ENCODE measurements around the gene PSMD2. TPM values are rescaled to one million over a fixed set of nuclear protein-coding genes. Genes with fewer than 3 reads are reported as not detected.

Gene PSMD2
- total RNA-seq, 4 donors from 2014 or later: 136 to 320 (median 244) TPM

- Histone ChIP-seq H3K9me3 (no peaks in the 10 kb centered on the region), H3K27ac (peak overlapping the region in 1 of 3 donors; percentile 95), H3K4me1 (peaks cover 29 to 44% of the 10 kb centered on the region in 2 donors), H3K4me3 (replicated peaks in 1 of 3) (no peak overlapping the region), H3K27me3 (no peaks in the 10 kb centered on the region), H3K36me3 (peaks cover 74 to 77% of the 10 kb centered on the region in 2 donors)
- intact Hi-C loops (cut with DNase I): no loop called here
- no peak for DNase-seq
- TF ChIP-seq POLR2A (IDR thresholded peaks at IDR 0.05) (no peak), CTCF (IDR thresholded peaks at IDR 0.05) (no peak)
- 88 to 92% methylated on average over 19 to 20 of the region's 20 CpGs for WGBS, 2 donors
Observed at GRCh38 chr3:184322731-184323487, 23.9 kb downstream of the PSMD2 start.

- no peak overlapping the region for H3K27ac ChIP-seq
- intact Hi-C loops (cut with DNase I): no loop called here
- TF ChIP-seq POLR2A (IDR thresholded peaks at IDR 0.05) (no peak), CTCF (IDR thresholded peaks at IDR 0.05) (no peak)
- H3K4me1 ChIP-seq: peaks cover 21 to 36% of the 10 kb centered on the region in 2 donors
- H3K27me3 ChIP-seq: no peaks in the 10 kb centered on the region
- no peak for DNase-seq
- peaks cover 82 to 85% of the 10 kb centered on the region in 2 donors for H3K36me3 ChIP-seq
- no peaks in the 10 kb centered on the region for H3K9me3 ChIP-seq
- H3K4me3 ChIP-seq (replicated peaks in 1 of 3): no peak overlapping the region
- 92 to 96% methylated on average over 8 of the region's 8 CpGs for WGBS, 2 donors
Observed at GRCh38 chr3:184323696-184324095, 24.7 kb downstream of the PSMD2 start.

GRCh38 chr3:184325269-184325668, 26.2 kb downstream of the PSMD2 start:
- Histone ChIP-seq H3K4me1 (peaks cover 8 to 21% of the 10 kb centered on the region in 2 donors), H3K36me3 (peaks cover 98 to 100% of the 10 kb centered on the region in 2 donors), H3K27me3 (no peaks in the 10 kb centered on the region), H3K4me3 (replicated peaks in 1 of 3) (no peak overlapping the region), H3K27ac (no peak overlapping the region), H3K9me3 (no peaks in the 10 kb centered on the region)
- WGBS, 2 donors: 93 to 94% methylated on average over 13 of the region's 13 CpGs
- TF ChIP-seq POLR2A (IDR thresholded peaks at IDR 0.05) (no peak), CTCF (IDR thresholded peaks at IDR 0.05) (no peak)
- no peak for DNase-seq
- intact Hi-C loops (cut with DNase I): no loop called here

- H3K4me1 ChIP-seq: peaks cover 2 to 16% of the 10 kb centered on the region in 2 donors
- no peak for DNase-seq
- H3K27ac ChIP-seq: no peak overlapping the region
- H3K27me3 ChIP-seq: no peaks in the 10 kb centered on the region
- intact Hi-C loops (cut with DNase I): no loop called here
- peaks cover 100% of the 10 kb centered on the region in 2 donors for H3K36me3 ChIP-seq
- no peak for TF ChIP-seq CTCF (IDR thresholded peaks at IDR 0.05)
- TF ChIP-seq POLR2A (IDR thresholded peaks at IDR 0.05): no peak
- no peak overlapping the region for H3K4me3 ChIP-seq (replicated peaks in 1 of 3)
- H3K9me3 ChIP-seq: no peaks in the 10 kb centered on the region
- 85 to 89% methylated on average over 6 of the region's 6 CpGs for WGBS, 2 donors
Observed at GRCh38 chr3:184325715-184326369, 26.8 kb downstream of the PSMD2 start.

- H3K4me3 ChIP-seq (replicated peaks in 1 of 3): no peak overlapping the region
- 93 to 96% methylated on average over 21 of the region's 21 CpGs for WGBS, 2 donors
- no peak overlapping the region for H3K27ac ChIP-seq
- no peaks in the 10 kb centered on the region for H3K27me3 ChIP-seq
- TF ChIP-seq CTCF (IDR thresholded peaks at IDR 0.05) (no peak), POLR2A (IDR thresholded peaks at IDR 0.05) (no peak)
- peaks cover 0 to 5% of the 10 kb centered on the region in 2 donors for H3K4me1 ChIP-seq
- no peak for DNase-seq
- H3K36me3 ChIP-seq: peaks cover 100% of the 10 kb centered on the region in 2 donors
- intact Hi-C loops (cut with DNase I): no loop called here
- H3K9me3 ChIP-seq: no peaks in the 10 kb centered on the region
Observed at GRCh38 chr3:184327171-184327570, 28.1 kb downstream of the PSMD2 start.

All from thyroid gland (tissue), 4 donors.